Measurements from ENCODE around the gene FABP7.

The FABP7 gene

GRCh38 chr6:122772724-122773415 is 6.6 kb upstream of the FABP7 start:
- ATAC-seq, result no peak
- no peak for TF ChIP-seq ZNF70 (CRISPR knock-in tag; IDR thresholded peaks at IDR 0.05)
- TF ChIP-seq ZFP3 (CRISPR knock-in tag; IDR thresholded peaks at IDR 0.05), result no peak
- no peak for TF ChIP-seq CREB5 (CRISPR knock-in tag; IDR thresholded peaks at IDR 0.05; ENCODE audit: low read depth)
- TF ChIP-seq ISL1 (CRISPR knock-in tag; IDR thresholded peaks at IDR 0.05), result no peak
- TF ChIP-seq ZC3H10 (CRISPR knock-in tag; IDR thresholded peaks at IDR 0.05), result no peak
- no peak for TF ChIP-seq POU6F1 (CRISPR knock-in tag; IDR thresholded peaks at IDR 0.05; ENCODE audit: borderline replicate concordance, low read depth)
- no peak for TF ChIP-seq PATZ1 (CRISPR knock-in tag; IDR thresholded peaks at IDR 0.05; ENCODE audit: borderline replicate concordance)
- no peak for TF ChIP-seq PPARA (CRISPR knock-in tag; IDR thresholded peaks at IDR 0.05; ENCODE audit: borderline replicate concordance)
- no peak for TF ChIP-seq CSRNP3 (CRISPR knock-in tag; IDR thresholded peaks at IDR 0.05)
- no peak for TF ChIP-seq GLIS3 (CRISPR knock-in tag; IDR thresholded peaks at IDR 0.05)
- no peak for TF ChIP-seq TOX (CRISPR knock-in tag; IDR thresholded peaks at IDR 0.05; ENCODE audit: borderline replicate concordance)
- no peak for TF ChIP-seq ZFP30 (CRISPR knock-in tag; IDR thresholded peaks at IDR 0.05)
- TF ChIP-seq OSR1 (CRISPR knock-in tag; IDR thresholded peaks at IDR 0.05), result no peak
- TF ChIP-seq BACH2 (CRISPR knock-in tag; IDR thresholded peaks at IDR 0.05; ENCODE audit: borderline replicate concordance), result no peak

GRCh38 chr6:122775975-122776374 is 3.5 kb upstream of the FABP7 start:
- TF ChIP-seq OSR1 (CRISPR knock-in tag; IDR thresholded peaks at IDR 0.05) (no peak), TCF4 (CRISPR knock-in tag; IDR thresholded peaks at IDR 0.05; ENCODE audit: borderline replicate concordance) (no peak), SNAI2 (CRISPR knock-in tag; IDR thresholded peaks at IDR 0.05) (no peak), ZNF8 (CRISPR knock-in tag; IDR thresholded peaks at IDR 0.05) (no peak), PATZ1 (CRISPR knock-in tag; IDR thresholded peaks at IDR 0.05; ENCODE audit: borderline replicate concordance) (no peak), ZFP30 (CRISPR knock-in tag; IDR thresholded peaks at IDR 0.05) (no peak), PPARA (CRISPR knock-in tag; IDR thresholded peaks at IDR 0.05; ENCODE audit: borderline replicate concordance) (no peak), POU6F1 (CRISPR knock-in tag; IDR thresholded peaks at IDR 0.05; ENCODE audit: borderline replicate concordance, low read depth) (no peak)

GRCh38 chr6:122778302-122778701 is 1.2 kb upstream of the FABP7 start:
- TF ChIP-seq BACH2 (CRISPR knock-in tag; IDR thresholded peaks at IDR 0.05; ENCODE audit: borderline replicate concordance), result no peak
- TF ChIP-seq ZNF8 (CRISPR knock-in tag; IDR thresholded peaks at IDR 0.05), result no peak
- TF ChIP-seq CSDC2 (CRISPR knock-in tag; IDR thresholded peaks at IDR 0.05), result no peak
- no peak for TF ChIP-seq PATZ1 (CRISPR knock-in tag; IDR thresholded peaks at IDR 0.05; ENCODE audit: borderline replicate concordance)
- TF ChIP-seq TCF4 (CRISPR knock-in tag; IDR thresholded peaks at IDR 0.05; ENCODE audit: borderline replicate concordance), result no peak
- TF ChIP-seq TOX (CRISPR knock-in tag; IDR thresholded peaks at IDR 0.05; ENCODE audit: borderline replicate concordance), result no peak
- no peak for ATAC-seq

More at GRCh38 chr6:122775975-122776374, 3.5 kb upstream of the FABP7 start:
- ATAC-seq, result no peak
